Gastroesophageal sphincter (tissue), 3 donors: ENCODE measurements around the gene NOS1AP.

Source experiments
- CTCF ChIP-seq, 4 experiments: fragments of 200-600 bp in 2 of 4; fragments of 450-650 bp in 2 of 4; sonication (generic) in 1 of 4; IDR thresholded peaks; one replicate each; pipeline ENCODE4 v1.5.1; 2017 to 2019; ENCODE audit warnings: antibody characterized with exemption in 4 of 4, mild to moderate bottlenecking in 2 of 4, moderate library complexity in 2 of 4
- EP300 ChIP-seq: sonication (generic); formaldehyde crosslinking; IDR thresholded peaks from one replicate; pipeline ENCODE4 v1.6.1; 2017; ENCODE audit warnings: antibody characterized with exemption, mild to moderate bottlenecking
- POLR2A ChIP-seq, 2 donors: fragments of 450-650 bp; IDR thresholded peaks; one replicate each; pipeline ENCODE4 v1.6.1; 2017; ENCODE audit warnings: antibody characterized with exemption in 2 of 2, mild to moderate bottlenecking in 2 of 2, moderate library complexity in 1 of 2
- POLR2AphosphoS5 ChIP-seq: sonication (generic); formaldehyde crosslinking; IDR thresholded peaks from one replicate; pipeline ENCODE4 v1.6.1; 2017; ENCODE audit warnings: antibody characterized with exemption

GRCh38 chr1:162087111-162087510 lies 17.6 kb downstream of the NOS1AP start:
- TF ChIP-seq CTCF (IDR thresholded peaks at IDR 0.05) (no peak), EP300 (no peak), POLR2A (IDR thresholded peaks at IDR 0.05) (no peak), POLR2AphosphoS5 (no peak)
